ENCODE measurements around the gene FLYWCH1.

DNA sequence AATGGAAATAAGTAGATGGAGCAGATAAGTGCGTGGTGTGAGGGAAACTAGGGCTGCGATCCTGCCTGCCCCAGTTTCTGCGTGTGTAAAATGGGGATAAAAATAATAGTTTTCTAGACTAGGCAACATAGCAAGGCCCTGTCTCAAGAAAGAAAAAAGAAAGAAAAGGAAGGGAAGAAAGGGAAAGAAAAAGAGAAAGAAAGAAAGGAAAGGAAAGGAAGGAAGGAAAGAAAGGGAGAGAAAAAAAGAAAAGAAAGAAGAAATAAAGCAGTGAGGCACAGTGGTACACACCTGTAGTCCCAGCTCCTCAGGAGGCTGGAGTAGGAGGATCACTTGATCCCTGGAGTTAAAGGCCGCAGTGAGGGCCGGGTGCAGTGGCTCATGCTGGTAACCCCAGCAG is 70.7 kb downstream of the FLYWCH1 start:
- TF ChIP-seq ESRRG (CRISPR knock-in tag; IDR thresholded peaks at IDR 0.05) (no peak), PPARA (CRISPR knock-in tag; IDR thresholded peaks at IDR 0.05; ENCODE audit: borderline replicate concordance) (no peak), OSR1 (CRISPR knock-in tag; IDR thresholded peaks at IDR 0.05) (no peak), ARNTL (CRISPR knock-in tag; IDR thresholded peaks at IDR 0.05; ENCODE audit: borderline replicate concordance, low read depth) (no peak), GLIS3 (CRISPR knock-in tag; IDR thresholded peaks at IDR 0.05) (no peak), SNAI2 (CRISPR knock-in tag; IDR thresholded peaks at IDR 0.05) (no peak)
- TF ChIP-seq, protein P1, sequence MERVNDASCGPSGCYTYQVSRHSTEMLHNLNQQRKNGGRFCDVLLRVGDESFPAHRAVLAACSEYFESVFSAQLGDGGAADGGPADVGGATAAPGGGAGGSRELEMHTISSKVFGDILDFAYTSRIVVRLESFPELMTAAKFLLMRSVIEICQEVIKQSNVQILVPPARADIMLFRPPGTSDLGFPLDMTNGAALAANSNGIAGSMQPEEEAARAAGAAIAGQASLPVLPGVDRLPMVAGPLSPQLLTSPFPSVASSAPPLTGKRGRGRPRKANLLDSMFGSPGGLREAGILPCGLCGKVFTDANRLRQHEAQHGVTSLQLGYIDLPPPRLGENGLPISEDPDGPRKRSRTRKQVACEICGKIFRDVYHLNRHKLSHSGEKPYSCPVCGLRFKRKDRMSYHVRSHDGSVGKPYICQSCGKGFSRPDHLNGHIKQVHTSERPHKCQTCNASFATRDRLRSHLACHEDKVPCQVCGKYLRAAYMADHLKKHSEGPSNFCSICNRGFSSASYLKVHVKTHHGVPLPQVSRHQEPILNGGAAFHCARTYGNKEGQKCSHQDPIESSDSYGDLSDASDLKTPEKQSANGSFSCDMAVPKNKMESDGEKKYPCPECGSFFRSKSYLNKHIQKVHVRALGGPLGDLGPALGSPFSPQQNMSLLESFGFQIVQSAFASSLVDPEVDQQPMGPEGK (CRISPR knock-in tag; IDR thresholded peaks at IDR 0.05; ENCODE audit: borderline replicate concordance) = no peak
